22Rv1 (cell line): Measurements from ENCODE around the gene TMEM72.

Experiments used
- H3K27ac ChIP-seq: fragments of 450-650 bp; 2 replicates; pipeline ENCODE4 v1.5.1; 2017
- CTCF ChIP-seq: fragments of 450-650 bp; IDR thresholded peaks from 2 replicates; pipeline ENCODE4 v1.5.1; 2017; ENCODE audit warnings: mild to moderate bottlenecking
- ZFX ChIP-seq: fragments of 450-650 bp; IDR thresholded peaks from 2 replicates; pipeline ENCODE4 v1.6.1; 2017; ENCODE audit warnings: antibody characterized with exemption, borderline replicate concordance

Gene TMEM72

GRCh38 chr10:44974628-44975430 lies 63.7 kb downstream of the TMEM72 start:
- TF ChIP-seq ZFX (no peak), CTCF (peak; percentile 97)
- H3K27ac ChIP-seq, result no peak overlapping the region

GRCh38 chr10:44975431-44976331 lies 64.5 kb downstream of the TMEM72 start:
- TF ChIP-seq ZFX (no peak), CTCF (no peak)
- no peak overlapping the region for H3K27ac ChIP-seq

- H3K27ac ChIP-seq, result no peak overlapping the region
- no peak for TF ChIP-seq CTCF
- no peak for TF ChIP-seq ZFX
These were observed 65.4 kb downstream of the TMEM72 start for GRCh38 chr10:44976352-44977198.

- TF ChIP-seq ZFX (no peak), CTCF (no peak)
- no peak overlapping the region for H3K27ac ChIP-seq
These were observed 66.4 kb downstream of the TMEM72 start for GRCh38 chr10:44977287-44978212.

GRCh38 chr10:44978213-44978569 lies 67.1 kb downstream of the TMEM72 start:
- H3K27ac ChIP-seq, result no peak overlapping the region
- no peak for TF ChIP-seq CTCF
- TF ChIP-seq ZFX, result no peak

GRCh38 chr10:44978570-44979280 lies 67.6 kb downstream of the TMEM72 start, which contains the start of gene DEPP1:
Gene DEPP1 (minus strand): TSS chr10:44978809. CDS start chr10:44978030, 779 bp downstream.
- TF ChIP-seq ZFX (no peak), CTCF (peak; percentile 11; the same call in 1 of the 2 replicates)
- no peak within 1 kb of the TSS for H3K27ac ChIP-seq
